Calu3 (cell line): ENCODE data around the gene TNIK. TPM values are rescaled to one million over a fixed set of nuclear protein-coding genes. Genes with fewer than 3 reads are reported as not detected.

Experiments
- BruUV-seq: library from RNA; stranded (reverse); fragments of 400-500 nt; replicated peaks from 2 replicates; lab custom pipeline; 2021; lab: Mats Ljungman, UMichigan
- CTCF ChIA-PET: fragments of 300-600 bp; sonication (Branson Sonifier 250); formaldehyde crosslinking; loops from one replicate; lab custom pipeline; 2022; ENCODE audit warnings: antibody characterized with exemption; lab: Charles Lee
- DNase-seq: peaks from one replicate; pipeline ENCODE4 v3.0.0; 2022
- H3K27ac Mint-ChIP-seq: one replicate; pipeline ENCODE4 v1.8.0; 2022; ENCODE audit warnings: mixed read lengths; ENCODE audit not compliant: unreplicated experiment
- H3K27me3 Mint-ChIP-seq: one replicate; pipeline ENCODE4 v1.8.0; 2022; ENCODE audit warnings: mixed read lengths; ENCODE audit not compliant: unreplicated experiment
- H3K36me3 Mint-ChIP-seq: one replicate; pipeline ENCODE4 v1.8.0; 2022; ENCODE audit warnings: mild to moderate bottlenecking, moderate library complexity, mixed read lengths; ENCODE audit not compliant: insufficient read depth, unreplicated experiment
- H3K4me1 Mint-ChIP-seq: one replicate; pipeline ENCODE4 v1.8.0; 2022; ENCODE audit warnings: mild to moderate bottlenecking, low read depth, mixed read lengths; ENCODE audit not compliant: unreplicated experiment
- H3K4me3 Mint-ChIP-seq: one replicate; pipeline ENCODE4 v1.8.0; 2022; ENCODE audit warnings: mild to moderate bottlenecking, low read depth, moderate library complexity, mixed read lengths; ENCODE audit not compliant: unreplicated experiment
- H3K9me3 Mint-ChIP-seq: one replicate; pipeline ENCODE4 v1.8.0; 2022; ENCODE audit warnings: low read depth, mixed read lengths; ENCODE audit not compliant: unreplicated experiment
- CTCF ChIP-seq: fragments of 200-600 bp; IDR thresholded peaks from one replicate; pipeline ENCODE4 v1.8.0; 2022; ENCODE audit warnings: antibody characterized with exemption; ENCODE audit not compliant: unreplicated experiment
- intact Hi-C: fragments of 100-400 bp; cut with micrococcal nuclease; formaldehyde crosslinking; loops from one replicate; pipeline ENCODE4 v1.10.0; 2022; ENCODE audit not compliant: unreplicated experiment
- total RNA-seq: library from RNA; stranded (reverse); gene quantifications from 2 replicates; pipeline ENCODE4 v1.2.3, GENCODE V29; 2022

Gene TNIK
- total RNA-seq, 1 experiment from 2014 or later, result 19.7 TPM

GRCh38 chr3:171329746-171330145 is 130.5 kb downstream of the TNIK start:
- Mint-ChIP-seq H3K36me3 (no peaks in the 10 kb centered on the region), H3K27ac (no peak overlapping the region), H3K9me3 (no peaks in the 10 kb centered on the region), H3K4me1 (peaks cover 27% of the 10 kb centered on the region), H3K27me3 (no peaks in the 10 kb centered on the region), H3K4me3 (no peak overlapping the region)
- intact Hi-C loops, result loop anchor here (10.0 kb wide), 1 partner anchor 375 kb away; no protein-coding TSS in a partner anchor
- DNase-seq, result no peak
- CTCF ChIA-PET, result interaction anchor here (1.6 kb wide), 1 partner anchor 15 kb away, joined by 4 read pairs; no protein-coding TSS in a partner anchor
- no peak for TF ChIP-seq CTCF
- BruUV-seq, result no TSS peak

DNA sequence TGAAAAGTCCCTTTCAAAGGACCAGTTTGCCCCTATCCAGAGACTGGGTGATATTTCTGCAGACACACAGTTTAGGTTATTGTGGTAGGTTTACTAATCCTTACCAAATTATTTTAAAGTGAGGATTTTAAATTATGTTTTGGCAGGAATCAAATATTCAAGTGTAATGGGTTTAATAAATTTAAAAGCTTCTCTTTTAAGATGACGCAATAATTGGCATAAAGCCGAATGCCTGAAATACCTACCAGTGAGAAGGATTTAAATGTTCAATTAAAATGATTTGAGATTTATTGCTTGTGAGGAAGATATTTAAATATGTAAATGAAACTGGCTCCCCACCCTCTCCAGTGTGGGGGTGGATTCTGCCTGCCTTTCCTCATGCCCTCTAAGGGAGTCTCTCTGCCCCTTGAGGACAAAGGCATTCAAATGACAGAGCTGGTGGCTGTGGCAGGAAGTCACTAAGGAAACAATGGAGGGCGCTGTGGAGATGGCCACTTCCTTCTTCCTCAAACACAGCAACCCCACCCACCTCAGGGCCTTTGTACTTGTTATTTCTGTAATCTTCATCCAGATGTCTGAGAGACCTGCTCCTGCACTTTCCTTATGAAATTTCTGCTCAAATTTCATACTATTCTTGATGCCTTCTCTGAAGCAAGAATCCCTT is 131.7 kb downstream of the TNIK start:
- H3K4me1 Mint-ChIP-seq, result peaks cover 15% of the 10 kb centered on the region
- CTCF ChIA-PET, result interaction anchor here (0.9 to 1.6 kb wide), 5 partner anchors 11 to 367 kb away, joined by 3 to 5 read pairs (median 4); no protein-coding TSS in a partner anchor
- H3K4me3 Mint-ChIP-seq, result no peak overlapping the region
- peaks cover 3% of the 10 kb centered on the region for H3K9me3 Mint-ChIP-seq
- intact Hi-C loops, result no loop called here
- H3K27ac Mint-ChIP-seq, result no peak overlapping the region
- peak; percentile 59 for DNase-seq
- no peaks in the 10 kb centered on the region for H3K36me3 Mint-ChIP-seq
- TF ChIP-seq CTCF, result peak; percentile 55
- H3K27me3 Mint-ChIP-seq, result no peaks in the 10 kb centered on the region
- BruUV-seq, result no TSS peak

GRCh38 chr3:171327441-171328174 is 132.6 kb downstream of the TNIK start:
- Mint-ChIP-seq H3K27me3 (no peaks in the 10 kb centered on the region), H3K36me3 (no peaks in the 10 kb centered on the region), H3K9me3 (peaks cover 3% of the 10 kb centered on the region), H3K27ac (no peak overlapping the region), H3K4me3 (no peak overlapping the region), H3K4me1 (peaks cover 12% of the 10 kb centered on the region)
- CTCF ChIA-PET, result interaction anchor here (1.2 to 1.5 kb wide), 3 partner anchors 17 to 67 kb away, joined by 3 to 5 read pairs (median 4); no protein-coding TSS in a partner anchor
- intact Hi-C loops, result no loop called here
- no TSS peak for BruUV-seq
- DNase-seq, result no peak
- no peak for TF ChIP-seq CTCF

- Mint-ChIP-seq H3K9me3 (peaks cover 3% of the 10 kb centered on the region), H3K27me3 (no peaks in the 10 kb centered on the region), H3K36me3 (no peaks in the 10 kb centered on the region), H3K4me1 (peaks cover 12% of the 10 kb centered on the region), H3K27ac (no peak overlapping the region), H3K4me3 (no peak overlapping the region)
- TF ChIP-seq CTCF, result no peak
- DNase-seq, result no peak
- CTCF ChIA-PET, result interaction anchor here (1.4 kb wide), 1 partner anchor 16 kb away, joined by 4 read pairs; no protein-coding TSS in a partner anchor
- intact Hi-C loops, result no loop called here
- BruUV-seq, result no TSS peak
These were observed 133.3 kb downstream of the TNIK start for GRCh38 chr3:171326717-171327440.
